SU-DHL-6 (cell line): ENCODE results near the gene PDCD1.

Source experiments
- H2AFZ ChIP-seq: fragments of 200-600 bp; sonication (generic); 2 replicates; pipeline ENCODE4 v1.6.1; 2014; ENCODE audit warnings: low read depth, mild to moderate bottlenecking, moderate library complexity, mixed read lengths, antibody characterized with exemption, low read length; ENCODE audit not compliant: severe bottlenecking
- H3F3A ChIP-seq: fragments of 200-600 bp; shearing (Covaris generic); 2 replicates; pipeline ENCODE4 v1.6.0; 2016; ENCODE audit warnings: antibody characterized with exemption, mild to moderate bottlenecking; ENCODE audit not compliant: insufficient read depth
- H3K27ac ChIP-seq: fragments of 200-600 bp; sonication (generic); 2 replicates; pipeline ENCODE4 v1.5.1; 2016; ENCODE audit warnings: low read depth, mild to moderate bottlenecking, low read length, moderate library complexity, mixed read lengths
- H3K27me3 ChIP-seq: fragments of 200-600 bp; sonication (generic), shearing (Covaris generic); 2 replicates; pipeline ENCODE4 v1.6.0; 2014; ENCODE audit warnings: mild to moderate bottlenecking, low read length
- H3K36me3 ChIP-seq: fragments of 200-600 bp; sonication (generic); 2 replicates; pipeline ENCODE4 v1.6.1; 2014; ENCODE audit warnings: mild to moderate bottlenecking, low read length, mixed read lengths
- H3K4me2 ChIP-seq: fragments of 300-600, 200-600 bp; shearing (Covaris generic), sonication (generic); 2 replicates; pipeline ENCODE4 v1.6.0; 2014; ENCODE audit warnings: low read length, low read depth, mild to moderate bottlenecking; ENCODE audit not compliant: poor library complexity, severe bottlenecking
- H3K4me3 ChIP-seq: fragments of 200-600 bp; sonication (generic); 2 replicates; pipeline ENCODE4 v1.5.1; 2014; ENCODE audit warnings: antibody characterized with exemption, low read length, mild to moderate bottlenecking, mixed read lengths; ENCODE audit not compliant: insufficient read depth, poor library complexity, severe bottlenecking
- H3K79me2 ChIP-seq: fragments of 200-600 bp; sonication (generic); 2 replicates; pipeline ENCODE4 v1.6.1; 2014; ENCODE audit warnings: mild to moderate bottlenecking, low read length, moderate library complexity; ENCODE audit not compliant: insufficient read depth
- H3K9ac ChIP-seq: fragments of 200-600 bp; sonication (generic); 2 replicates; pipeline ENCODE4 v1.7.0; 2014; ENCODE audit warnings: mild to moderate bottlenecking, low read length
- H3K9me2 ChIP-seq: fragments of 200-600 bp; sonication (generic); replicated peaks from 2 replicates; pipeline ENCODE4 v1.6.1; 2014; ENCODE audit warnings: low read length; ENCODE audit not compliant: insufficient read depth
- H3K9me3 ChIP-seq: fragments of 200-600 bp; sonication (generic); 2 replicates; pipeline ENCODE4 v1.6.1; 2014; ENCODE audit warnings: low read length, mixed read lengths; ENCODE audit not compliant: insufficient read depth
- H4K20me1 ChIP-seq: fragments of 200-600 bp; sonication (generic); 2 replicates; pipeline ENCODE4 v1.6.1; 2014; ENCODE audit warnings: low read depth, mild to moderate bottlenecking, antibody characterized with exemption, low read length, moderate library complexity, mixed read lengths
- EZH2phosphoT487 ChIP-seq: fragments of 200-600 bp; sonication (generic), shearing (Covaris generic); conservative IDR thresholded peaks from 2 replicates; pipeline ENCODE4 v1.6.1; 2018; ENCODE audit warnings: mild to moderate bottlenecking, antibody characterized with exemption, low read length, moderate library complexity, mixed read lengths
- TF ChIP-seq, protein P1 (sequence below): fragments of 200-600 bp; sonication (generic); IDR thresholded peaks from one replicate; pipeline ENCODE4 v1.5.1; 2017; ENCODE audit warnings: antibody characterized with exemption, mild to moderate bottlenecking, low read length, moderate library complexity; ENCODE audit not compliant: insufficient read depth, poor library complexity, severe bottlenecking

PDCD1 gene

GRCh38 chr2:241816431-241817121, 42.1 kb downstream of the PDCD1 start:
- no peak overlapping the region for H3K4me3 ChIP-seq
- H3K4me2 ChIP-seq, result no peak overlapping the region
- H2AFZ ChIP-seq, result no peak overlapping the region
- no peak for TF ChIP-seq EZH2phosphoT487
- TF ChIP-seq, protein P1, sequence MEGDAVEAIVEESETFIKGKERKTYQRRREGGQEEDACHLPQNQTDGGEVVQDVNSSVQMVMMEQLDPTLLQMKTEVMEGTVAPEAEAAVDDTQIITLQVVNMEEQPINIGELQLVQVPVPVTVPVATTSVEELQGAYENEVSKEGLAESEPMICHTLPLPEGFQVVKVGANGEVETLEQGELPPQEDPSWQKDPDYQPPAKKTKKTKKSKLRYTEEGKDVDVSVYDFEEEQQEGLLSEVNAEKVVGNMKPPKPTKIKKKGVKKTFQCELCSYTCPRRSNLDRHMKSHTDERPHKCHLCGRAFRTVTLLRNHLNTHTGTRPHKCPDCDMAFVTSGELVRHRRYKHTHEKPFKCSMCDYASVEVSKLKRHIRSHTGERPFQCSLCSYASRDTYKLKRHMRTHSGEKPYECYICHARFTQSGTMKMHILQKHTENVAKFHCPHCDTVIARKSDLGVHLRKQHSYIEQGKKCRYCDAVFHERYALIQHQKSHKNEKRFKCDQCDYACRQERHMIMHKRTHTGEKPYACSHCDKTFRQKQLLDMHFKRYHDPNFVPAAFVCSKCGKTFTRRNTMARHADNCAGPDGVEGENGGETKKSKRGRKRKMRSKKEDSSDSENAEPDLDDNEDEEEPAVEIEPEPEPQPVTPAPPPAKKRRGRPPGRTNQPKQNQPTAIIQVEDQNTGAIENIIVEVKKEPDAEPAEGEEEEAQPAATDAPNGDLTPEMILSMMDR, result no peak
- no peaks in the 10 kb centered on the region for H3K79me2 ChIP-seq
- H4K20me1 ChIP-seq, result no peaks in the 10 kb centered on the region
- H3F3A ChIP-seq, result no peaks in the 10 kb centered on the region
- no peaks in the 10 kb centered on the region for H3K9me3 ChIP-seq
- no peak overlapping the region for H3K9ac ChIP-seq
- H3K27me3 ChIP-seq, result no peaks in the 10 kb centered on the region
- no peaks in the 10 kb centered on the region for H3K36me3 ChIP-seq
- no peak overlapping the region for H3K27ac ChIP-seq
- H3K9me2 ChIP-seq, result no peaks in the 10 kb centered on the region

- Histone ChIP-seq H3K9ac (no peak overlapping the region), H3K36me3 (no peaks in the 10 kb centered on the region), H3K27me3 (no peaks in the 10 kb centered on the region), H3K79me2 (no peaks in the 10 kb centered on the region), H3F3A (no peaks in the 10 kb centered on the region), H3K27ac (no peak overlapping the region), H4K20me1 (no peaks in the 10 kb centered on the region), H3K4me2 (no peak overlapping the region), H3K9me2 (no peaks in the 10 kb centered on the region), H3K9me3 (no peaks in the 10 kb centered on the region), H3K4me3 (no peak overlapping the region), H2AFZ (no peak overlapping the region)
- TF ChIP-seq, protein P1, result no peak
- TF ChIP-seq EZH2phosphoT487, result no peak
These were observed 42.9 kb downstream of the PDCD1 start for GRCh38 chr2:241815477-241816430.

GRCh38 chr2:241814643-241815476, 43.8 kb downstream of the PDCD1 start:
- Histone ChIP-seq H3K27ac (no peak overlapping the region), H3K4me3 (no peak overlapping the region)

More at GRCh38 chr2:241814643-241815476, 43.8 kb downstream of the PDCD1 start:
- Histone ChIP-seq H3F3A (no peaks in the 10 kb centered on the region), H3K4me2 (no peak overlapping the region), H2AFZ (no peak overlapping the region), H3K27me3 (no peaks in the 10 kb centered on the region), H3K9me3 (no peaks in the 10 kb centered on the region), H3K79me2 (no peaks in the 10 kb centered on the region), H4K20me1 (no peaks in the 10 kb centered on the region), H3K36me3 (no peaks in the 10 kb centered on the region), H3K9me2 (no peaks in the 10 kb centered on the region), H3K9ac (no peak overlapping the region)
- TF ChIP-seq, protein P1, result no peak
- TF ChIP-seq EZH2phosphoT487, result no peak
